NOMO-1 treated with dmso at 0.1 percent for 144 hours (cell line): ENCODE data around the gene FGF21.
"Not testable (repeated sequence)": the region's sequence is repeated elsewhere in the genome, so short reads cannot be mapped to it uniquely, and the experiment has no call there.

ENCODE experiments used
- DNase-seq: peaks from one replicate; lab custom pipeline; 2025; ENCODE audit not compliant: unreplicated experiment; lab: John Stamatoyannopoulos, UW

FGF21 gene

DNA sequence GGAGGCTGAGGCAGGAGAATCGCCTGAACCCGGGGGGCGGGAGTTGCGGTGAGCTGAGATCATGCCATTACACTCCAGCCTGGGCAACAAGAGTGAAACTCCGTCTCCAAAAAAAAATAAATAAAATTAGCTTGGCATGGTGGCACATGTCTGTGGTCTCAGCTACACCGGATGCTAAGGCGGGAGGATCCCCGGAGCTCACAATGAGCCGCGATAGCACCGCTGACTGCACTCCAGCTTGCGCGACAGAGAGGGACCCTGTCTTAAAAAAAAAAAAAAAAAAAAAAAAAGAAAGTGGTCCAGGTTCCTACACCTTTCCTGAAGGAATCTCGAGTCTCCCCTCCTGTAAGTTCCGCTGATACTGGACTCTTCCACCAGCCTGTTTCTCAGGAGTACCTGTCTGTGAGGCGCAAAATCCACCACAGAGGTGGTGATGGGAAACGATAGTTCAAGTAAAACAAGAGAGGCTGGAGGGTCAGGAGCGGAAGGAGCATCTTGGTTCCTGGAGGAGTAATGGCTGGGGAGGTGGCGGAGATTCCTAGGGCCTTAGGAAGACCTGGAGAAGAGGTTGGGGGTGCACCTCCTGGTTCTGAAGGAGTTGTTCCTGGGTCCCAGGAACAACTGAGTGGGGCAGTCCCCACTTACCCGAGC, 3.4 kb upstream of the FGF21 start:
- no peak for DNase-seq

DNA sequence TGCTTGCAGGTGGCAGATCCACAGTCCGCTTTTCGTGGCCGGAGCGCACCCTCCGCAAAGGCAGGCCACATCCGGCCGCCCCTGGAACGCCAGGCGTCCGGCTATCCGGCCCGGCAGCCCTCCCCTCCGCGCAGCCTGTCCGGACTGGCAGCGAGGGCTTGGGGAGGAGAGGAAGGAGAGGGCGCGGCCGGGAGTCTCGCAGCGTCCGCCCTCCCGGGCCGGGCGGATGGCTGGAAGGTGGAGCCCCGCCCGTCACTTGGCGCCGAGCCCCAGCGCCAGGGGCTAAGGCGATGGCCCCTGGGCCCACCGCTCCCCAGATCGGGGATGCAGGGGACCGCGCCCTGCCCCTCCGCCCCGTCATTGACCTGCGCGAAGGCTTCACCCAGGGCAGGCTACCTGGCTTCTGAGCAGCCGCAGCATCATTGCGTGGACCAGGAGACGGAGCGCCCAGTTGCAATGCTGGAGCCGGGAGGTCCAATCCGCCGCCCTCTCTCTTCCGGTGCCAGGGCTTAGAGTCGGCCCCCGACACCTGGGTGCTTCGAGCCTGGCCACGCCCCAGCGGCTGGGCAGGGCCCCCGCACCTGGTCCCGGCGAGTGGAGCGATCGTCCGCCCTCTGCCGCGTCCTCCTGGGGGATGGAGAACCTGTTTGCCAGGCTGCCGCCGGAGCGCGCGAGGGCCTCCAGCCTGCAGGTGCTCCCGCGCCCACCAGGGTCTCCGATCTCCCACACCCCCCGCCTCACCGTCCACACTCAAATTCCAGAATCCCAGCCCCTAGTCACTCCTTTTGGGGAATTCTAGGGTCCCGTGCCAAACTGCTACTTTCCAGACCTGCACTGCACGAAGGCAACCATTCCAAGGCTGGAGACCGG, 2.6 kb upstream of the FGF21 start, which contains the start of gene FUT1:
Gene FUT1 (minus strand): TSS at position 146 of the 870 bp plus-strand sequence. CDS start 1,360 bp downstream, outside the sequence.
- no peak for DNase-seq

DNA sequence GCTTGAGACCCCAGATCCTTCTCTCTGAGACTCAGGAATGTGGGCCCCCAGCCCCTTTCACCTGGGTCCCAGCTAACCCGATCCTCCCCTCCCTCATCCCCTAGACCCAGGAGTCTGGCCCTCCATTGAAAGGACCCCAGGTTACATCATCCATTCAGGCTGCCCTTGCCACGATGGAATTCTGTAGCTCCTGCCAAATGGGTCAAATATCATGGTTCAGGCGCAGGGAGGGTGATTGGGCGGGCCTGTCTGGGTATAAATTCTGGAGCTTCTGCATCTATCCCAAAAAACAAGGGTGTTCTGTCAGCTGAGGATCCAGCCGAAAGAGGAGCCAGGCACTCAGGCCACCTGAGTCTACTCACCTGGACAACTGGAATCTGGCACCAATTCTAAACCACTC, 463 bp downstream of the FGF21 start:
- DNase-seq: no peak

DNA sequence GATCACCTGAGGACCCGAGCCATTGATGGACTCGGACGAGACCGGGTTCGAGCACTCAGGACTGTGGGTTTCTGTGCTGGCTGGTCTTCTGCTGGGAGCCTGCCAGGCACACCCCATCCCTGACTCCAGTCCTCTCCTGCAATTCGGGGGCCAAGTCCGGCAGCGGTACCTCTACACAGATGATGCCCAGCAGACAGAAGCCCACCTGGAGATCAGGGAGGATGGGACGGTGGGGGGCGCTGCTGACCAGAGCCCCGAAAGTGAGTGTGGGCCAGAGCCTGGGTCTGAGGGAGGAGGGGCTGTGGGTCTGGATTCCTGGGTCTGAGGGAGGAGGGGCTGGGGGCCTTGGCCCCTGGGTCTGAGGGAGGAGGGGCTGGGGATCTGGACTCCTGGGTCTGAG, 888 bp downstream of the FGF21 start:
- DNase-seq: no peak

DNA sequence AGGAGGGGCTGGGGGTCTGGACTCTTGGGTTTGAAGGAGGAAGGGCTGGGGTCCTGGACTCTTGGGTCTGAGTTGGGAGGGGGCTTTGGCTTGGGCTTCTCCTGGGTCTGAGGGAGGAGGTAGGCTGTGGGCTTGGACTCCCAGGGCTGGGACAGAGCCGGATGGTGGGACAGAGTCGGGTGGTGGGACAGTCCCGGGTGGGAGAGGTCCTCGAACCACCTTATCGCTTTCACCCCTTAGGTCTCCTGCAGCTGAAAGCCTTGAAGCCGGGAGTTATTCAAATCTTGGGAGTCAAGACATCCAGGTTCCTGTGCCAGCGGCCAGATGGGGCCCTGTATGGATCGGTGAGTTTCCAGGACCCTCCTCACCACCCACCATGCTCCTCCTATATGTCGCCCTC, 1.4 kb downstream of the FGF21 start:
- DNase-seq: no peak

DNA sequence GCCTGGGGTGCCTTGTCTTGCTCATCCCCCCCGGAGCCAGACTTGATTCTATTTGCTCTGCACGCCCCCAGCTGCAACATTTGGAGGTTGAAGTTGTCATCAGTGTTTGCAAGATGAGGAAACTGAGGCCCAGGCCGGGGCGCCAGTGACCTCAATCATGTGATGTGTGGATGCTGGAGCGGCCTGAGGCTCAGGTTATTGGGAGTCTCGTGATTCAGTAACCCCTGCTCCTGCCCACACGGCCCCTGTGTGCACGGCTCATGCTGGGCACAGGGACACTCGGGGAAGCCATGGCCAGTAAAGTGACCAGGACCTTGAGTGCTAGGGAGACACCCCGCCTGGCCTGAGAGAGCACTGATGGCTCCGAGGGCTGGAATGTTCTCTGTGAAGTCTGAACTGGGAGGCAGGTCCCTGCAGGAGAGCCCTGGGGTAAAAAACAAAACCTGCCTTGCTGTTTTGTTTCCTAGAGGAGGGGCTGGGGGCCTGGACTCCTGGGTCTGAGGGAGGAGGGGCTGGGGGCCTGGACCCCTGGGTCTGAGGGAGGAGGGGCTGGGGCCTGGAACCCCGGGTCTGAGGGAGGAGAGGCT, 1.9 kb downstream of the FGF21 start:
- DNase-seq: no peak

DNA sequence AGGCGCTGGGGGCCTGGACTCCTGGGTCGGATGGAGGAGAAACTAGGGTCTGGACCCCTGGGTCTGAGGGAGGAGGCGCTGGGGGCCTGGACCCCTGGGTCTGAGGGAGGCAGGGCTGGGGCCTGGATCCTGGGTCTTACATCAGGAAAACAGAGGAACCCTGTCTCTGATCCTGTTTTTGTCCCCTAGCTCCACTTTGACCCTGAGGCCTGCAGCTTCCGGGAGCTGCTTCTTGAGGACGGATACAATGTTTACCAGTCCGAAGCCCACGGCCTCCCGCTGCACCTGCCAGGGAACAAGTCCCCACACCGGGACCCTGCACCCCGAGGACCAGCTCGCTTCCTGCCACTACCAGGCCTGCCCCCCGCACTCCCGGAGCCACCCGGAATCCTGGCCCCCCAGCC, 2.4 kb downstream of the FGF21 start:
- no peak for DNase-seq

DNA sequence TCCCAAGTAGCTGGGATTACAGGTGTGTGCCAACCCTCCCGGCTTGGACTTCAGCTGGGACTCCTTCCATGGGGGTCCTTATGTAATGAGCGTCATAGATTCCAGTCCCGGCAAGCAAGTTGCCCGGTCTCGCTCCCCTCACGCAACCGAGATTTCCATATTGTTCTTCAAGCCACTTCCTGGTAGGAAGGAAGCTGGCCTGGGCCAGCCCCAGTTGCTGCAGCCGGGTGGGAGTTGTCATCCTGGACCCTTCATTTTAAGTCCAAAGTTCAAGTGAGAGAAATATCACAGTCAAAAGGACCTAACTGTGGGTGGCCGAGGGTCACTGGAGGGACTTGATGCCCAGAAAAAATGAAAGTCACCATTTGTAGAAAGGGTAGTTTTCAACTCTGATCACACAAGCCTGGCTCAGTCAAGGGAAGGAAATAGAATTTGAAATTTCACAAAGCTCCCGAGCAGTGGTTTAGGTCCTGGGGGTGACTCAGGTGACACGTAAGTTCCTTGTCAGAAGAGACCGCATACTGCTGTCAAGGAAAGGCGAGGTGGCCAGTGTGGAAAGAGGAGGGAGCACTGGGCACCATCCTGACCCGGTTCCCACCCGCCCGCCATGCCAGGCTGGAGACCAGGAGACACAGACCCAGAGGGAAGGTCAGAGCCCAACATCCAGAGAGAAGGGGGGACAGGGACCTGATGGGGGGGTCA, 5.3 kb downstream of the FGF21 start:
- no peak for DNase-seq

DNA sequence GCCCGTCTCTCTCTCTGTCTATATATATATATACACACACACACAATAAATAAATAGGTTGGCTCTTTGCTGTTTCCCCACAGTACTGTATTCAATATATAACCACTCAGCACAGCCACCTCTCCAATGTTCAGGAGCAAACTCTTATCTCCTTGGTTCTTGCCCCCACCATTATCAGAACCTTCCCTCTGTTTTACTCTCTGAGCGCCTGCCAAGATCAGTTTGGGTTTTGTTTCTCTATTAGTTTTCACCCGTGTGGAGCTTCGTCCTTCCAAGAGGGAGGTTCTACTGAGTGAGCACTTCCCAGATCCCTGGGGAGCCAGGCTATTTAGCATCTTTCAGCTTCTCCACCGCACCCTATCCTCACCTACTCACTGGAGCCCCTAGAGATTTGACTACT, 10.5 kb downstream of the FGF21 start:
- DNase-seq: not testable (repeated sequence)

DNA sequence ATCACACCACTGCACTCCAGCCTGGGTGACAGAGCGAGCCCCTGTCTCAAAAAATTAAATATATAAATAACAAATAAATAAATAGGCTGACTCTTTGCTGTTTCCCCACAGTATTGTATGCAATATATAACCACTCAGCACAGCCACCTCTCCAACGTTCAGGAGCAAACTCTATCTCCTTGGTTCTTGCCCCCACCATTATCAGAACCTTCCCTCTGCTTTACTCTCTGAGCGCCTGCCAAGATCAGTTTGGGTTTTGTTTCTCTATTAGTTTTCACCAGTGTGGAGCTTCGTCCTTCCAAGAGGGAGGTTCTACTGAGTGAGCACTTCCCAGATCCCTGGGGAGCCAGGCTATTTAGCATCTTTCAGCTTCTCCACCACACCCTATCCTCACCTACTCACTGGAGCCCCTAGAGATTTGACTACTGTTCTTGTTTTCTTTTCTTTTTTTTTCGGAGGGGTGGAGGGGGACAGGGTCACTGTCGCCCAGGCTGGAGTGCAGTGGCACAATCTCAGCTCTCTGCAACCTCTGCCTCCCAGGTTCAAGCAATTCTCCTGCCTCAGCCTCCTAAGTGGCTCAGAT, 12.9 kb downstream of the FGF21 start:
- DNase-seq: not testable (repeated sequence)

DNA sequence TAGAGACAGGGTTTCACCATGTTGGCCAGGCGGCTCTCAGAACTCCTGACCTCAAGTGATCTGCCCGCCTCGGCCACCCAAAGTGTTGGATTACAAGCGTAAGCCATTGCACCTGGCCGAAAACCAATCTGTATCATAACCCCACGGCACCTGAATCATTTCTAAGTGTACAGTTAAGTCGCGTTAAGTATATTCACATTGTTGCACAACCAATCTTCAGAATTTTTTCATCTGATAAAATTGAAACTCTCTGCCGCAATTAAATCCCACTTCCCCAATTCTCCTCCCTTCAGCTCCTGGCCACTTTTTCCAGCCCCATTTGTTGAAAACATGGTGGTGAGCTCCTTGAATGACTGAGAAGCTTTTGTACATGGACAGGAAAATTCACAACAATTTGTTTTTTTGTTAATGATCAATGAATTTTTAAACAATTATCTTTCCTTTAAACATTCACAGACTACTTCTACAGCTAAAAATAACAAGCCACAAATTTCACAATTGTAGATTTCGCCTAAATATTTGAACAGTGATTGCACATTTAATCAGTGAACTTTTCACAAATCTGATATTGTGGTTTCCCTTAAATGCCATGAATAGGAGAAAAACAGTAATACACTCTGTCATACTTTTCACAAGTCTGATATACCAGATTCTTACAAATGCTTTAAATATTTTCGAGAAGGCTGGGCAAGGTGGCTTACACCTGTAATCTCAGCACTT, 13.8 kb downstream of the FGF21 start:
- peak; percentile 59 for DNase-seq

DNA sequence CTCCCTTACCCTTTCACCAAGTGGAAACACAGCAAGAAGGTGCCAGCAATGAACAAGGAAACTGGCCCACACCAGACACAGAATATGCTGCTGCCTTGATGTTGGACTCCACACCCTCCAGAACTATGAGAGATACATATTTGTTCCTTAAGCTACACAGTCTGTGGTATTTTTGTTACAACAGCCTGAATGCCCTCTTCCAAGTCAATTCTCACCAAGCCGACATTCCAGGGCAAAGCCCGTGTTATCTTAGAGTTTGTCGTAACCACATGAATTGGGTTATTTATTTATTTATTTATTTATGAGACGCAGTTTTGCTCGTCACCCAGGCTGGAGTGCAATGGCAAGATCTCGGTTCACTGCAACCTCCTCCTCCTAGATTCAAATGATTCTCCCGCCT, 14.9 kb downstream of the FGF21 start:
- no peak for DNase-seq

DNA sequence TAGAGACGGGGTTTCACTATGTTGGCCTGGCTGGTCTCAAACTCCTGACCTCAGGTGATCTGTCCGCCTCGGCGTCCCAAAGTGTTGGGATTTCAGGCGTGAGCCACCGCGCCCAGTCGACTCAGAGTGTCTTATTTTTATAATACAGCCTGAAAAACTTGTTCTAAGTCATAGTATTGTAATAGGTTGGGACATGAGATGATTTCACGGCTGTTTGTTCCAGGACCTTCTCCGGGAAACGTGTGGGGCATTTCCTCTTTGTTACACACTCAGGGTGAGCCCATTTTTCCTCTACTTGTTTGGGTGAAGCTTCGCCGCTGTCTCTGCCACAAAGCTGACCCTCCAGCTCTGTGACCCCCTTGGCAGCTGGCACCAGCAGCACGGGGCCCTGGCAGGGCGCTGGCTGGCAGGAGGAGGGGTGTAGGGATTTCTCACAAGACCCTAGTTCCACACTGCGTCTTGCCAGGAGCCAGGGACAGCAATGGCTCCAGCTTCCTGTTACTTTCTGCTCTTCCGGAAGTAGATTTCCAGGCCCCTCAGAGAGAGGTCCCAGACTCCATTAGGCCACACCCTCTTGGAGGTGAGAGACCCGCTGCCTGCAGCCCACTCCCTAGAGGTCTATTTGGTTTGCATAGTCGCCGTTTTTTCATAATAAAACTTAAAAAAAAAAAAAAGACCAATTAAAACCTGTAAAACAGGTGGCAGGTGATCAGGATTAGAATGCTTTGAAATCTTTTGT, 15.6 kb downstream of the FGF21 start:
- DNase-seq: no peak

DNA sequence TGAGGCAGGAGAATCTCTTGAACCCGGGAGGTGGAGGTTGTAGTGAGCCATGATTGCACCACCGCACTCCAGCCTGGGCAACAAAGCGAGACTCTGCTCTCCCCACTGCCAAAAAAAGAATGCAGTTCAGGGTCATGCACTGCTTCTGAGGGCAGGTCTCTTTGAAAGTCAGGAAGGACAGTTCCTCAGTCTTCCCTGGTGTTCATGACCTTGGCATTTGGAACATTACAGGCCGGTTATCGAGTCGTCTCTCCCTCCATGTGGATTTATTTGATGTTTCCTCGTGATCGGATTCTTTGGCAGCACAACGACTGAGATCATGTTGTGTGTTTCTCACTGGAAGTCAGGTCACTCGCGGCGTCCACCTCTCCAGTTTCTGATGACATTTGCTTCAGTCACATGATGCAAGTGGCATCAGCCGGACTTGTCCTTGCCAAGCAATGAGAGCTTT, 17.2 kb downstream of the FGF21 start:
- no peak for DNase-seq

DNA sequence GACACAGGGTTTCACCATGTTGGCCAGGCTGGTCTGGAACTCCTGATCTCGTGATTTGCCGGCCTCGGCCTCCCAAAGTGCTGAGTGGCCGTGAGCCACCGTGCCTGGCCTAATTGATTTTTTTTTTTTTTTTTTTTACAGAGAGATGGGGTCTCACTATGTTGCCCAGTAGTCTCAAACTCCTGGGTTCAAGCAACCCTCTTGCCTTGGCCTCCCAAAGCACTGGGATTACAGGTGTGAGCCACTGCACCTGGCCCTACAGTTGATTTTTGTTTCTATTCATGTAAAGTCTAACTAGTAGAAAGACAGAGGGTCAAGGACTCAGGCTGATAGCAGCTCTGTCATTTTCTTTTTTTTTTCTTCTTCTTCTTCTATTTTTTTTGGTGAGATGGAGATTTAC, 21.8 kb downstream of the FGF21 start:
- no peak for DNase-seq

DNA sequence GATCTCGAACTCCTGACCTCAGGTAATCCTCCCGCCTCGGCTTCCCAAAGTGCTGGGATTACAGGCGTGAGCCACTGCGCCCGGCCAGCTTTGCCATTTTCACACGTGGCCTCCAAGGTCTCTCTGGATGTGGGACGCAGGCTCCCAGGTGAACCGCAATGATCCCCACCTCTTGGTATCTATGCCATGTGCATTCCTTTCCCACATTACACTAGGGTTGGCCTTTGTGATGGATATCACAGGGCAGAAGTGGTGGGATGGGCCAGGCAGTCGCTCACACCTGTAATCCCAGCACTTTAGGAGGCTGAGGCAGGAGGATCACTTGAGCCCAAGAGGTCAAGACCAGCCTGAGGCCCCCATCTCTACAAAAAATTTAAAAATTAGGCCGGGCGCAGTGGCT, 22.4 kb downstream of the FGF21 start:
- DNase-seq: no peak

DNA sequence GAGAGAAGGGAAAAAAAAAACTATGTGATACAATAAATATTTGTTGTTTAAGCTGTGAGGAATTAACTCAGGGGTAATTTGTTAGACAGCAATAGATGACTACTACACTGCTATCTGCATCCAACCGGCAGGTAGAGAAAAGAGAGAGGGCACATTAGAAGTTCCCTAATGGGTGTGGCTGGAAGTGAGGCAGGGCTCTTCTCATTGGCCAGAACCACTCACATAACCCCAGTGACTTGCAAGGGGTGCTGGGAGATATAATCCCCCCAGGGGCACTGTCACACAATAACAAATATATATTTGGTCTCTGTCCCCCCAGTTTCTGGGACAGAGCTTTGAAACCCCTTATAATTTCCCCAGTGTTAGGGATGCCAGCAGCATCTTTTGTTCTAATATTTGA, 24.3 kb downstream of the FGF21 start:
- DNase-seq: no peak

DNA sequence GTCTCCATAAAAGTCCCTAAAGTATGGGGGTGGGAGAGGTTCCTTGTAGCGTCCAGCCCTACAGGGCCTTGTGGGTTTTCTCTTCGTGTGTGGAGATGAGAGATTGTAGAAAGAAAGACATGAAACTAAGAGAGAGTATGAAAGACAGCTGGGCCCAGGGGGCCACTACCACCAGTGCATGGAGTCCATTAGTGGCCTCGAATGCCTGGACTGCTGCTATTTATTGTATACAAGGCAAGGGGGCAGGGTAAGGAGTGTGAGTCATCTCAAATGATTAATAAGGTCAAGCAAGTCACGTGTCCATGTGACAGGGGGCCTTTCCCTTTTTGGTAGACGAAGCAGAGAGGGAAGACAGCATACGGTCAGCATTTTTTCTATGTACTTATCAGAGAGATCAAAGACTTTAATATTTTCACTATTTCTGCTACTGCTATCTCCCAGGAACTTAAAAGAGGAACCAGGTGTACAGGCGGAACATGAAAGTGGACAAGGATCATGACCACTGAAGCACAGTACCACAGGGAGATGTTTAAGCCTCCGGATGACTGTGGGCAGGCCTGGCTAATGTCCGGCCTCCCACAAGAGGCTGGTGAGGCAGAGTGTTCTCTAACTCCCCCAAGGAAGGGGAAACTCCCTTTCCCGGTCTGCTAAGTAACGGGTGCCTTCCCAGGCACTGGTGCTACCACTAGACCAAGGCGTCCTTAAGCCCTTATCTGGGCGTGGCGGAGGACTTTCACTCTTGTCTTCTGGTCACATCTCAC, 25.5 kb downstream of the FGF21 start:
- no peak for DNase-seq

DNA sequence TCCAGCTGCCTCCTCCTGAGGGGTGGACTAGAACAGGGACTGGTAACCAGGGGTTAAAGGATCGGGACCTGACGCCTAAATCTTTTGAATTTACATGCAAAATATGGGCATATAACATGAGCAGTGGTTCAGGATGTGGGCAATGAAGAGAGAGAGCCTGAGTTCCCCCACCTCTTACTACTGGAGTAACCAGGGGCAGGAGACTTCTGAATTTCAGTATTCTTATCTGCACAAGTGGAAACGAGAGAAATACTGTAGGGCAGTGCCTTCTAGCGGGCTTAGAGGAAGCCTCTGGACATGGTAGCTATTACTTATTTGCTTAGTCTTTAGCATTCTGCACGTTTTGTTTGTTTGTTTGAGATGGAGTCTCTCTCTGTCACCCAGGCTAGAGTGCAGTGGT, 29.2 kb downstream of the FGF21 start:
- DNase-seq: no peak
